Measurements from ENCODE around the gene DNM2.

DNM2 gene

GRCh38 chr19:10677751-10678150, 40.1 kb upstream of the DNM2 start:
- no peak for DNase-seq (ENCODE audit: low read depth)
- TF ChIP-seq POLR2A (IDR thresholded peaks at IDR 0.05; ENCODE audit: extremely low read depth, insufficient read length), result peak; percentile 10
- no peak for TF ChIP-seq MAX (IDR thresholded peaks at IDR 0.05; ENCODE audit: low read depth, low read length)
- no peak overlapping the region for H3K4me3 ChIP-seq (ENCODE audit: low read depth, low read length)

- TF ChIP-seq CTCF (IDR thresholded peaks at IDR 0.05; ENCODE audit: low read depth, low read length), result no peak
- no peak for TF ChIP-seq MAX (IDR thresholded peaks at IDR 0.05; ENCODE audit: low read depth, low read length)
- TF ChIP-seq MYC (IDR thresholded peaks at IDR 0.05; ENCODE audit: low read depth, low read length), result no peak
- no peak for TF ChIP-seq POLR2A (IDR thresholded peaks at IDR 0.05; ENCODE audit: extremely low read depth, insufficient read length)
- no peak overlapping the region for H3K4me3 ChIP-seq (ENCODE audit: low read depth, low read length)
- DNase-seq (ENCODE audit: low read depth), result no peak
Observed at GRCh38 chr19:10678813-10679212, 39.1 kb upstream of the DNM2 start.

GRCh38 chr19:10679743-10680142, 38.1 kb upstream of the DNM2 start:
- no peak for DNase-seq (ENCODE audit: low read depth)
- H3K4me3 ChIP-seq (ENCODE audit: low read depth, low read length), result no peak overlapping the region
- TF ChIP-seq CTCF (IDR thresholded peaks at IDR 0.05; ENCODE audit: low read depth, low read length) (no peak), POLR2A (IDR thresholded peaks at IDR 0.05; ENCODE audit: extremely low read depth, insufficient read length) (peak; percentile 22)

DNA sequence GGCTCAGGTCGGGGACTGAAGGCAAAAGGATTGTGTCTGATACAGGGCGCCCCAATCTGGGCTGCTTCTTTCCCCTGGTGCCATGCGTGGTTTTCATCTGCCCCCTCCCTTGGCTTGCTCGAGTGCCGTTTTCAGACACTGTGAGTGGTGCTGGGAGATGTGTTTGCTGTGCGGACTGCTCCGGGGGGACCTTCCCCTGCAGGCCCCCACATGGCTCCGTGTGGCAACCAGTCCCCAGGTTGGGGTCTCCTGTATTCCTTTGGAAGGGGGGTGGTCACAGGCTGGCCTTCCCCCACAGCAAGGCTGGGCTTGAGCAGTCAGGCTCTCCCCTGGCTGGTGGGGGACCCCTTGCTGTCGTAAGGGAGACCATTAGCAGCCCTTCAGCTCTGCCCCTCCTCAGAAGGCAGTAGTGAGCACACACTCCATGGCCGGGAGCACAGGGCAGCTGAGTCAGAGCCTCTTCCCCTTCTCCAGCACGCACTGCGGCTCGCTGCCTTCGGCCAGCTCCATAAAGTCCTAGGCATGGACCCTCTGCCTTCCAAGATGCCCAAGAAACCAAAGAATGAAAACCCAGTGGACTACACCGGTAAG, 37.2 kb upstream of the DNM2 start:
- no peak for DNase-seq (ENCODE audit: low read depth)
- no peak overlapping the region for H3K4me3 ChIP-seq (ENCODE audit: low read depth, low read length)
- TF ChIP-seq CTCF (IDR thresholded peaks at IDR 0.05; ENCODE audit: low read depth, low read length) (no peak), POLR2A (IDR thresholded peaks at IDR 0.05; ENCODE audit: extremely low read depth, insufficient read length) (no peak), MYC (IDR thresholded peaks at IDR 0.05; ENCODE audit: low read depth, low read length) (no peak), MAX (IDR thresholded peaks at IDR 0.05; ENCODE audit: low read depth, low read length) (no peak)

- H3K4me3 ChIP-seq (ENCODE audit: low read depth, low read length), result no peak overlapping the region
- TF ChIP-seq CTCF (IDR thresholded peaks at IDR 0.05; ENCODE audit: low read depth, low read length), result no peak
- peak; percentile 1 for TF ChIP-seq POLR2A (IDR thresholded peaks at IDR 0.05; ENCODE audit: extremely low read depth, insufficient read length)
- DNase-seq (ENCODE audit: low read depth), result peak; percentile 49
Observed at GRCh38 chr19:10681658-10682057, 36.2 kb upstream of the DNM2 start.

GRCh38 chr19:10682397-10683063, 35.3 kb upstream of the DNM2 start:
- H3K4me3 ChIP-seq (ENCODE audit: low read depth, low read length), result no peak overlapping the region
- TF ChIP-seq MAX (IDR thresholded peaks at IDR 0.05; ENCODE audit: low read depth, low read length), result no peak; the same call in 1 of the 2 replicates
- no peak for TF ChIP-seq MYC (IDR thresholded peaks at IDR 0.05; ENCODE audit: low read depth, low read length)
- no peak for TF ChIP-seq CTCF (IDR thresholded peaks at IDR 0.05; ENCODE audit: low read depth, low read length)
- no peak for TF ChIP-seq POLR2A (IDR thresholded peaks at IDR 0.05; ENCODE audit: extremely low read depth, insufficient read length)
- DNase-seq (ENCODE audit: low read depth), result no peak
